GM23338 (cell line): ENCODE results near the gene ANO7. TPM values are rescaled to one million over a fixed set of nuclear protein-coding genes. Genes with fewer than 3 reads are reported as not detected.

Experiments used
- ATAC-seq: fragments of 200-7000 bp; cut with Tn5 transposase; 3 replicates; pipeline ENCODE4 v1.9.1; 2020
- DNase-seq: peaks from one replicate; pipeline ENCODE4 v3.0.0-alpha.2; 2015; ENCODE audit warnings: low spot score
- H2AFZ ChIP-seq: fragments of 200-600 bp; sonication (generic); 2 replicates; pipeline ENCODE4 v1.8.0; 2016; ENCODE audit warnings: antibody characterized with exemption, mild to moderate bottlenecking, moderate library complexity
- H3F3A ChIP-seq: fragments of 200-600 bp; sonication (generic); replicated peaks from 2 replicates; pipeline ENCODE4 v1.8.0; 2017; ENCODE audit warnings: antibody characterized with exemption, mixed run types, low read depth
- H3K27ac ChIP-seq: fragments of 200-600 bp; sonication (generic); 2 replicates; pipeline ENCODE4 v1.6.1; 2016; ENCODE audit warnings: low read depth
- H3K27me3 ChIP-seq: fragments of 200-600 bp; sonication (generic); 2 replicates; pipeline ENCODE4 v1.8.0; 2016; ENCODE audit warnings: mild to moderate bottlenecking, mixed run types, moderate library complexity; ENCODE audit not compliant: insufficient read depth
- H3K36me3 ChIP-seq: fragments of 200-600 bp; sonication (generic); 2 replicates; pipeline ENCODE4 v1.8.0; 2016; ENCODE audit warnings: mild to moderate bottlenecking; ENCODE audit not compliant: insufficient read depth
- H3K4me1 ChIP-seq: fragments of 200-600 bp; sonication (generic); 2 replicates; pipeline ENCODE4 v1.8.0; 2016; ENCODE audit warnings: mild to moderate bottlenecking, moderate library complexity; ENCODE audit not compliant: insufficient read depth
- H3K4me2 ChIP-seq: fragments of 200-600 bp; sonication (generic); 2 replicates; pipeline ENCODE4 v1.7.1; 2017; ENCODE audit warnings: mixed run types
- H3K4me3 ChIP-seq: fragments of 200-600 bp; sonication (generic); 2 replicates; pipeline ENCODE4 v1.6.1; 2016; ENCODE audit warnings: mixed run types
- H3K79me2 ChIP-seq: fragments of 200-600 bp; sonication (generic); replicated peaks from 2 replicates; pipeline ENCODE4 v1.8.0; 2017; ENCODE audit warnings: mild to moderate bottlenecking; ENCODE audit not compliant: insufficient read depth
- H3K9me2 ChIP-seq: fragments of 200-600 bp; sonication (generic); 2 replicates; pipeline ENCODE4 v1.8.0; 2017; ENCODE audit not compliant: insufficient read depth
- H4K20me1 ChIP-seq: fragments of 200-600 bp; sonication (generic); replicated peaks from 2 replicates; pipeline ENCODE4 v1.8.0; 2017; ENCODE audit warnings: mild to moderate bottlenecking; ENCODE audit not compliant: insufficient read depth
- H3K27ac Mint-ChIP-seq: 2 replicates; pipeline ENCODE4 v1.8.0; 2020; ENCODE audit warnings: inconsistent platforms, mild to moderate bottlenecking, moderate library complexity, mixed read lengths
- H3K27me3 Mint-ChIP-seq: 3 replicates; pipeline ENCODE4 v1.8.0; 2022; ENCODE audit warnings: low read depth, mild to moderate bottlenecking, moderate library complexity, mixed read lengths, inconsistent platforms; ENCODE audit not compliant: insufficient read depth, poor library complexity
- H3K36me3 Mint-ChIP-seq: 3 replicates; pipeline ENCODE4 v1.8.0; 2021; ENCODE audit warnings: low read depth, mild to moderate bottlenecking, inconsistent platforms, moderate library complexity, mixed read lengths
- H3K4me1 Mint-ChIP-seq: 3 replicates; pipeline ENCODE4 v1.8.0; 2020; ENCODE audit warnings: mild to moderate bottlenecking, inconsistent platforms, mixed read lengths
- H3K4me3 Mint-ChIP-seq: 3 replicates; pipeline ENCODE4 v1.8.0; 2021; ENCODE audit warnings: moderate library complexity, mild to moderate bottlenecking, inconsistent platforms, mixed read lengths
- H3K9me3 Mint-ChIP-seq: 3 replicates; pipeline ENCODE4 v1.8.0; 2020; ENCODE audit warnings: moderate library complexity, mild to moderate bottlenecking, inconsistent platforms, mixed read lengths
- CREB1 ChIP-seq: fragments of 250-450 bp; sonication (Bioruptor Pico); IDR thresholded peaks from 2 replicates; pipeline ENCODE4 v1.5.0; 2020; ENCODE audit warnings: low read depth, mild to moderate bottlenecking, moderate library complexity
- CTCF ChIP-seq, 2 experiments: fragments of 200-600 bp in 1 of 2; sonication (generic) in 1 of 2; conservative IDR thresholded peaks; 2 replicates each; pipeline versions ENCODE4 v1.5.1 to v1.6.1; 2016 to 2017; ENCODE audit warnings: antibody characterized with exemption in 2 of 2, low read depth in 2 of 2, mild to moderate bottlenecking in 2 of 2, moderate library complexity in 1 of 2
- ETS1 ChIP-seq: IDR thresholded peaks from 2 replicates; pipeline ENCODE4 v1.6.1; 2016; ENCODE audit warnings: antibody characterized with exemption
- EZH2 ChIP-seq: fragments of 200-600 bp; sonication (generic); IDR thresholded peaks from one replicate; pipeline ENCODE4 v1.8.0; 2017; ENCODE audit warnings: antibody characterized with exemption, mild to moderate bottlenecking, low read depth; ENCODE audit not compliant: unreplicated experiment
- EZH2phosphoT487 ChIP-seq: fragments of 200-600 bp; sonication (generic); IDR thresholded peaks from one replicate; pipeline ENCODE4 v1.8.1; 2018; ENCODE audit warnings: antibody characterized with exemption; ENCODE audit not compliant: unreplicated experiment
- JUNB ChIP-seq: IDR thresholded peaks from one replicate; pipeline ENCODE4 v1.6.1; 2016; ENCODE audit warnings: antibody characterized with exemption; ENCODE audit not compliant: unreplicated experiment
- NANOG ChIP-seq: IDR thresholded peaks from 2 replicates; pipeline ENCODE4 v1.6.1; 2016; ENCODE audit warnings: antibody characterized with exemption, borderline replicate concordance
- POLR2AphosphoS5 ChIP-seq: IDR thresholded peaks from 2 replicates; pipeline ENCODE4 v1.6.1; 2016; ENCODE audit warnings: antibody characterized with exemption, low read depth
- REST ChIP-seq: IDR thresholded peaks from one replicate; pipeline ENCODE4 v1.6.1; 2018; ENCODE audit warnings: antibody characterized with exemption; ENCODE audit not compliant: unreplicated experiment
- STAT1 ChIP-seq: IDR thresholded peaks from one replicate; pipeline ENCODE4 v1.6.1; 2016; ENCODE audit warnings: antibody characterized with exemption; ENCODE audit not compliant: unreplicated experiment
- ZNF114 ChIP-seq: fragments of 250-450 bp; sonication (Bioruptor Pico); IDR thresholded peaks from 2 replicates; pipeline ENCODE4 v1.5.0; 2020; ENCODE audit warnings: mild to moderate bottlenecking, moderate library complexity
- ZNF331 ChIP-seq: fragments of 250-450 bp; sonication (Bioruptor Pico); IDR thresholded peaks from 2 replicates; pipeline ENCODE4 v1.5.0; 2020; ENCODE audit warnings: low read depth, mild to moderate bottlenecking, moderate library complexity
- ZNF462 ChIP-seq: fragments of 250-450 bp; sonication (Bioruptor Pico); IDR thresholded peaks from 2 replicates; pipeline ENCODE4 v1.5.0; 2020; ENCODE audit warnings: mild to moderate bottlenecking, moderate library complexity
- polyA plus RNA-seq: library from polyadenylated mRNA; unstranded; fragments of >200 nt; fragmentation: Nextera tagmentation; extraction: Ambion mirVana; gene quantifications from 2 replicates; pipeline ENCODE4 v1.2.1, GENCODE V29; 2016
- total RNA-seq: library from RNA; depleted of rRNA; stranded (reverse); fragments of >200 nt; shearing (Covaris generic); gene quantifications from 2 replicates; pipeline ENCODE4 v1.2.3, GENCODE V29; 2014

ANO7 gene
- total and polyA plus RNA-seq, 2 experiments from 2014 or later = 3.6 to 5.1 TPM

- DNase-seq (no peak), ATAC-seq (no peak)
- Histone ChIP-seq H2AFZ (no peak overlapping the region), H3F3A (peaks cover 5% of the 10 kb centered on the region; the same call in 1 of the 2 replicates), H3K9me2 (no peaks in the 10 kb centered on the region), H3K4me1 (peaks cover 15% of the 10 kb centered on the region), H3K4me3 (no peak overlapping the region), H3K4me2 (no peak overlapping the region), H3K36me3 (no peaks in the 10 kb centered on the region), H3K27me3 (no peaks in the 10 kb centered on the region), H3K27ac (no peak overlapping the region), H4K20me1 (no peaks in the 10 kb centered on the region), H3K79me2 (no peaks in the 10 kb centered on the region)
- Mint-ChIP-seq H3K4me3 (no peak overlapping the region), H3K36me3 (no peaks in the 10 kb centered on the region; the same call in 2 of the 3 replicates), H3K27me3 (peaks cover 21% of the 10 kb centered on the region), H3K27ac (no peak overlapping the region), H3K4me1 (peaks cover 17% of the 10 kb centered on the region), H3K9me3 (no peaks in the 10 kb centered on the region; the same call in 2 of the 3 replicates)
- TF ChIP-seq CREB1 (CRISPR knock-in tag) (no peak), EZH2 (no peak), ETS1 (no peak), NANOG (no peak), POLR2AphosphoS5 (no peak), REST (no peak), EZH2phosphoT487 (no peak), CTCF (conservative IDR thresholded peaks at IDR 0.05; ENCODE audit: low read depth in 2 of 2) (no peak), JUNB (no peak), ZNF114 (CRISPR knock-in tag) (no peak), STAT1 (no peak), ZNF462 (no peak), ZNF331 (CRISPR knock-in tag) (no peak)
Observed at GRCh38 chr2:241214209-241214608, 25.7 kb downstream of the ANO7 start.
